Measurements from ENCODE around the gene GALNT15.
A peak's percentile ranks its signal among the peaks of the same experiment; 100 is the strongest.

GALNT15 gene

GRCh38 chr3:16255326-16255725, 80.8 kb downstream of the GALNT15 start:
- DNase-seq = no peak

GRCh38 chr3:16255726-16256125, 81.2 kb downstream of the GALNT15 start:
- no peak for DNase-seq

GRCh38 chr3:16257309-16257708, 82.8 kb downstream of the GALNT15 start:
- DNase-seq = no peak

GRCh38 chr3:16258177-16258576, 83.7 kb downstream of the GALNT15 start:
- DNase-seq = no peak

GRCh38 chr3:16258866-16259265, 84.4 kb downstream of the GALNT15 start:
- no peak for DNase-seq

GRCh38 chr3:16260046-16260445, 85.6 kb downstream of the GALNT15 start:
- DNase-seq = no peak

GRCh38 chr3:16262174-16262573, 87.7 kb downstream of the GALNT15 start:
- DNase-seq = peak in 1 of 2 experiments; percentile 12

GRCh38 chr3:16264174-16264707, 89.8 kb downstream of the GALNT15 start:
- peak in 1 of 2 experiments; percentile 88 for DNase-seq

- peak; percentile 98 to 99 for DNase-seq
Observed at GRCh38 chr3:16264708-16265454, 90.4 kb downstream of the GALNT15 start, which contains the start of the genes DPH3 and OXNAD1. Gene DPH3, minus strand, starts transcription at chr3:16264943. Its CDS starts 67 bp downstream, at chr3:16264876. Gene OXNAD1, plus strand, starts transcription at chr3:16265212. Its CDS starts 5,741 bp downstream, at chr3:16270953.

- no peak for DNase-seq
Observed at GRCh38 chr3:16265455-16265786, 90.9 kb downstream of the GALNT15 start.

GRCh38 chr3:16266714-16267113, 92.2 kb downstream of the GALNT15 start:
- no peak for DNase-seq

- no peak for DNase-seq
Observed at GRCh38 chr3:16270855-16271254, 96.4 kb downstream of the GALNT15 start.

- no peak for DNase-seq
Observed at GRCh38 chr3:16272588-16272987, 98.1 kb downstream of the GALNT15 start.

- DNase-seq = no peak
Observed at GRCh38 chr3:16273867-16274266, 99.4 kb downstream of the GALNT15 start.

- DNase-seq = no peak
Observed at GRCh38 chr3:16277471-16277870, 103.0 kb downstream of the GALNT15 start.

GRCh38 chr3:16279010-16279801, 104.7 kb downstream of the GALNT15 start:
- DNase-seq = no peak

GRCh38 chr3:16280671-16281070, 106.2 kb downstream of the GALNT15 start:
- no peak for DNase-seq

Data from Kasumi-1 (cell line).